Tongue (tissue), 2 donors: ENCODE data around the gene BPIFA1. TPM values are rescaled to one million over a fixed set of nuclear protein-coding genes. Genes with fewer than 3 reads are reported as not detected.

ENCODE experiments used
- DNase-seq: peaks from one replicate; pipeline ENCODE4 v3.0.0-alpha.2; 2015
- total RNA-seq: library from RNA; depleted of rRNA; stranded (reverse); fragments of >200 nt; gene quantifications from one replicate; pipeline ENCODE4 v1.2.3, GENCODE V29; 2014

BPIFA1 gene
- 109 TPM for total RNA-seq

- DNase-seq: no peak
Observed at GRCh38 chr20:33235696-33236095, at the start of gene BPIFA1. BPIFA1 (plus strand) TSS chr20:33235996; CDS start chr20:33237712, 1,716 bp downstream.

DNA sequence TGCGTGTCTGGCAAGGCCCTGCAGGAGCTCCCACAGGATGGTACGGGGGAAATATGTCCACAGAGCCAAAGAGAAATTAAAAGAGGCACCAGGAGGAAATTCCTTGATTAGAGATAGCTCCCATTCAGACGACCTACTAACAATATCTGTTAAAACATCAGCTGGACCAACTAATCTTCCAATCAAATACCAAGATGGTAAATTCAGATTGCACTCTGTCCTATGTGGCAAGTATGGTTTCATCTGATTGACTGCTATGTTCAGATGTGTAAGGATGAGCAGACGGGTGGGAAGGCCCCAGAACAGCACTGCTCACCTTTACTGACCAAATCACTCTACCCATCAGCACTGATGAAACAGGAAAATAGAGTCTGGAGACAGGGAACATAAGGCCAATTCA is 48.3 kb upstream of the BPIFA1 start:
- no peak for DNase-seq

DNA sequence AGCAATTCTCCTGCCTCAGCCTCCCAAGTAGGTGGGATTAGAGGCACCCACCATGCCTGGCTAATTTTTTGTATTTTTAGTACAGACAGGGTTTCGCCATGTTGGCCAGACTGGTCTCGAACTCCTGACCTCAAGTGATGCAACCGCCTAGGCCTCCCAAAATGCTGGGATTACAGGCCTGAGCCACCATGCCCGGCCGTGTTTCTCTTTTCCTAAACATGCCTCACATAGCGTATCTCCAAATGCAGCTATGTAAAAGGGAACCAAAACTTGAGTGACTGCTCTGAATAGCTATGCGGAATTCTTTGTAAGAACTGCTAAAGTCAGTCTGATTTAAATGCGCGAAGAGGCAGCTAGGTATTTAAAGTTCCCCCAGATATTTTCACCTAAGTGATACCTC is 47.4 kb upstream of the BPIFA1 start:
- DNase-seq: no peak

DNA sequence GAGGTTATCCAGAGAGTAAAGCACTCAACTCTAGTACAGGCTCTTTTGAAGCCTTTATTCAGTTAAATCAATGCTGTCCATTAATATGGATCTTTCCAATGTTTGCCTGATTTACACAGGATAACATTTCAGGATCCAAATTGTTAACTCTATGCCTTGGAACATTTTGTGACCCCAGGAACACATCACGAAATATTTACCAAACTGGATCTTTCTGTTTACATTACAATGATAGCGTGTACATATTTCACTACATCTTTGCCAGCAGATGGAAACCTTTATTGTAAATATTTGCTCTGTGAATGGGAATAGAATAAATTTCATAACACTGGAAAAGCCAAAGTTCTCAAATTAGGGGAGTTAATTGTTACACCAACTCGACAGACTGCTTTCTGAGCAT is 44.3 kb upstream of the BPIFA1 start:
- DNase-seq: peak; percentile 26

GRCh38 chr20:33191955-33192354 is 43.8 kb upstream of the BPIFA1 start:
- no peak for DNase-seq

DNA sequence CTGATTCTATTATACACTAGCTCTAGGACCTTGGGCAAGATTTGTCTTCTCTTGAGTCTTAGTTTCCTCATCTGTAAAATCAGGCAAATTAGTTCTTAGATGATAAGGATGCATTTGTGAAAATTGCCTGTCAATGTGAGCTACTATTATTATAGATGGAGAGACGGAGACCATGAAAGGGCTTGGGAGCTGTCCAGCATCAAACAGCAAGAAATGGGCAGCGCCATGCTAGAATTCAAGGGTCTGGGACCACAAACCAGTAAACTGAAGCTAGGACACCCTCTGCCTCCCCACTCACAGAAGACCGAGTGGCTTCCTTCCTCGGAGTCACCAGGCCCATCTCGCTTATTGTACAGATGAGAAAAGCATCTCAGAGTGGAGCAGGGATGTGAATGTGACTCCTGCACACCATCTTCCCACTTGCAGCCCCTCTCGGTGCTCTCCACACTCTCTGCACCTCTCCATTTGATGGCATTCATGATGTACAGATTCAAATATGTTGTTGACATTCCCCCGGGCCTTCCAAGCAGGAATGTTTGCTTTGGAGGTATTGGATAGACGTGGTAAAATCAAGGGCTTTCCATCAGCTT is 42.8 kb upstream of the BPIFA1 start:
- peak; percentile 12 for DNase-seq

DNA sequence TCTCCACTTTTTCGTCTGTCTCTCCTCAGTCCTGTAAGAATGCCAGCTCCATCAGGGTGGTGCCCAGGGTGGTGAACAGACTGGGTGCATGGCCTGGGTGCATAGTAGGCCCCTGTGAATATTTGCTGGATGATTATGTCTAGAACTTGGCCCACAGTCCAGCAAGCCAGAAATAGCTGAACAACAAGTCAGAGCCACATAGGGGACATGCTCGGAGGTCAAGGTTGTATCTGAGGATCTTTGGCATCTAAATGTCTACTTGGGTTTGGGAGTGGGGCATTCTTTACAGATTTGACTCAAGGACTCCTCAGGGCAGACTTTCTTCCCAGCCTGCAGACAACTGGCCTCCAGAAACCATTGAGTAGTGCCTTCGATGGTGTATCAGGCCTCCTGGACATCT is 36.8 kb upstream of the BPIFA1 start:
- DNase-seq: no peak

DNA sequence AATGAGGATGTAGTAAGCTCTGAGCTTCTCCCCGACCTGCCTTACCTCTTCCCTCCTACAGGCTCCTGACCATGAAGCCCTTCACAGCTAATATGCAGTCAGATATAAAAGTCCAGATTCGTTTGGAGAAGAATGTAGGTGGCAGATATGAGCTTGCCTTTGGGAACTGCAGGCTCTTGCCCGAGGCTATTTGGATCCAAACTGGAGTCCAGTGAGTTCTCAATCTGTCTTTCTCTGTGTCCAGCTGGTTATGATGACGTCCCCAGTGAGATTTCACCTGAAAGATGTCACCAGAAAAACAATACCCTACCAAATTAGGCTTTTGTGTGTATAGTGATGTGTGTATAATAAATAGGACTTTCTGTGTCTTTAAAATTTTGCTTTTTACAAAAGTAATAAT is 33.3 kb upstream of the BPIFA1 start:
- DNase-seq: no peak

DNA sequence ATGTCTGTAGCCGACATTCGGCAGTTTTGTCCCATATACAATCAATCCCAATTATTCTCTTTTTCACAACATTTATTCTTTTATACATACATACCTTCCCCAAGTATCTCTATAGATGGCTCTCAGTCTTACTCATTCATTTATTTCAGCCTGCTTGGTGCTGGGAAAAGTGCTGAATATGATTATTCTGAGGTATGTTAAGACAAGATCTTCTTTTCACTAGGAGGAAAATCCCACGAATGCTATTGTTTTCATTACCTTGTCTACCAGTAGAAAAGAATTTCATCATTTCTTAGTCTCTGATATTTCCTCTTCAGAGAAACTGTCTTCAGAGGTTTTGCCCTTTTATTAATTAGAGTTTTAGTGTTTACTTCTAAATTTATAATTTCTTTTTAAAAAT is 32.4 kb upstream of the BPIFA1 start:
- DNase-seq: no peak

DNA sequence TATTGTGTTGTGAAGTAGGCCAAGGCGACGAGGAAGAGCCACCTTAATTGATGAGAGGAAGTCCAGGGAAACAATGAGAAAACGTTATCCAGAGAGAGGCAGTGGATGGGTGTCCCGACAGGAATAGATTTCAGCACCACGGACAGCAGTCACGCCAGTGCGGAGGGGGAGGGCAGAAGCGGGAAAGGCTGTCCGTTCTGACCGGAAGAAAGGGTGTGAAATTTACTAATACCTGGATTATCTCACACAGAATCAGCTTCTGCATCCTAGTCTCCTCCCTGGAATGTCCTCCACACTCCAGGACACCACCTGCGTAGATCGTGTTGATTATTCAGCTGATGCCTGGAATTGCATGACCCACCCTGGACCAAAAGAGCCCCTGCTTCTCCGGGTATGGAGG is 26.0 kb upstream of the BPIFA1 start:
- peak; percentile 90 for DNase-seq

DNA sequence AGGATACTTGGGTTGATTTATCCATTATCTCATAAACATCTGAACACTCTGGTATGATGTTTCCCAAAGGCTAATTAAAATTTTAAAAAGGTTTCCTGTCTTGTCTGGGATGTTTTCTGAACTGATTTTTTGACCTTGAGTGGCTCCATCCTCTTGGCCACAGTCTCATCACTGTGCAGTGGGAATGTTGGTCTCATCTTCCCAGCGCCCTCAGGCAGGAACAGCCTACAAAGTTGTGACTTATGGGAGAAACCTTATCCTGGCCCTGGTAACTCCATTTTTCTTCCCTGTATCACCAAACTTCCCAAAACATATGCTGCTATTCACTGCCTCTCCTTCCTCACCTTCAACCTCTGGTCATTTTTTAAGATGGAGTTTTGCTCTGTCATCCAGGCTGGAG is 25.4 kb upstream of the BPIFA1 start:
- DNase-seq: no peak

DNA sequence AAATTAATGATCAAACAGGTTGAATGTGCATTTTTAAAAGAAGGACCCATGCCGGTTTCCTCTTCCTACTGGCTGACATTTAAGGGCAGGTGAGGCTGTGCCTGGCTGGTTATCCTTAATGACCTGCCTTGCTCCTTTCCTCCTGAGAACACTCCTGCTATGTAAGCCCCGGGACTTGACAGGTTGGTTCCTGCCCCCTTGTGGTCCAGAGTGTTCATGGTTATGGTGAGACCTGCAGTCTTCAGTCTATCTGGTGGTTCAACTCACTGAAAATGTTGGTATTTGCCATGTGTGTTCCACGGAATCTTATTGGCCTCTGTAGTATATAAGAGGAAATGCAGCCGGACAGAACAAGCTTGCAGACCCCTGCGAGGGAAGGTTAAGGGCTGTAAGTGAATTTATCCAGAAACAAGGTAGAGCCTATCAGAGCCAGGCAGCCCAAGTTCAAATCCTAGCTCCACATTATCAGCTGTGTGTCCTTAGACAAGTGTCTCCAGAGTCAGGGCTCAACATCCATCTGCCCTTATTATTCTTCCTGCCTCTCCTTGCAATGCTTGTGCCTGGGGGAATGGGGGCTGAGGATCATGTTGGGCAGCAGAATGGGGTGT is 23.9 kb upstream of the BPIFA1 start:
- peak; percentile 49 for DNase-seq

DNA sequence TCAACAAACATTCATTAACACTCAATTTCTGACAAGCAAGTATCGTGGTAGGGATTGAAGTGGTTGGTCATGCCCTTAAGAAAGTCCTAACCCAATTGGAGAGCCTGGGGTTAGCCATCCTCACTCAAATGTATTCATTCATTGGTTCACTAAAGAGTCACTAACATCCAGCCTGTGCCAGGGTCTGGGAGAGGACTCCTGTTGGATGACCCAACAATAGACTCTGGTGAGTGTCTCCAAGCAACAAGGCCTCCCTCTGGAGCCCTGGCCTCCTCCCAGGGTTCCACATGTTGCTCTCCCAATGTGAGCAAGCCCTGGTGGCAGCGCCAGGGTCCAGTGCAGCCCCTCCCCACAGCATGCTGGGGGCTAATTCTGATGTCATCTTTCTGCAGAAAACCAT is 18.7 kb upstream of the BPIFA1 start, which contains the start of gene BPIFA3:
BPIFA3 (plus strand) TSS at position 301 of the 400 bp plus-strand sequence. CDS start 185 bp downstream, outside the sequence.
- no peak for DNase-seq

DNA sequence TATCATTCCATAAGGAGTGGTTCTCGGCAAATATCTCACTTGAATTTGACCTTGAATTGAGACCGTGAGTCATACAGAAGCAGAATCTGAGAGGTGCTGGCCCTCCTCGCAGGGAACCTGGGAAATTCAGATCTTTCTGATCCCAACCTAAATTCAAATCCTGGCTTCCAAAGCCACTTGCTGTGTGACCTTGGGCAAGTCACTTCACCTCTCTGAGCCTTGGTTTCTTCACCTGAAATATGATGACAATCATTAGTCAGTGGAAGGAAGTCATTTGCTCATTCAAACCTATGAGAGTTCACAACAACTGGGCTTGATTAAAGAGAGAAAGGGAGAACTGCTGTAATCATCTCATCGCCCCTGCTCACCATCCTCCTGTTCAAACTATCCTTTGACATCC is 11.4 kb upstream of the BPIFA1 start:
- no peak for DNase-seq

- no peak for DNase-seq
Observed at GRCh38 chr20:33229843-33230242, 6.0 kb upstream of the BPIFA1 start.

DNA sequence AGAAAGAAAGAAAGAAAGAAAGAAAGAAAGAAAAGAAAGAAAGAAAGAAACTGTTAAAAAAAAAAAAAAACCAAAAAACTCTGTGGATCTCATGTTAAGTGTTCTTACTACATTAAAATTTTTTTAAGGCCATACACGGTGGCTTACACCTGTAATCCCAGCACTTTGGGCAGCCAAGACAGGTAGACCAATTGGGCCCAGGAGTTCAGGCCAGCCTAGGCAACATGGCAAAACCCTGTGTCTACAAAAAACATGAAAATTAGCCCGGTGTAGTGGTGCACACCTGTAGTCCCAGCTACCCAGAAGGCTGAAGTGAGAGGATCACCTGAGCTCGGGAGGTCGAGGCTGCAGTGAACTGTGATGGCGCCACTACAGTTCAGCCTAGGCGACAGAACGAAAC is 4.6 kb upstream of the BPIFA1 start:
- no peak for DNase-seq

DNA sequence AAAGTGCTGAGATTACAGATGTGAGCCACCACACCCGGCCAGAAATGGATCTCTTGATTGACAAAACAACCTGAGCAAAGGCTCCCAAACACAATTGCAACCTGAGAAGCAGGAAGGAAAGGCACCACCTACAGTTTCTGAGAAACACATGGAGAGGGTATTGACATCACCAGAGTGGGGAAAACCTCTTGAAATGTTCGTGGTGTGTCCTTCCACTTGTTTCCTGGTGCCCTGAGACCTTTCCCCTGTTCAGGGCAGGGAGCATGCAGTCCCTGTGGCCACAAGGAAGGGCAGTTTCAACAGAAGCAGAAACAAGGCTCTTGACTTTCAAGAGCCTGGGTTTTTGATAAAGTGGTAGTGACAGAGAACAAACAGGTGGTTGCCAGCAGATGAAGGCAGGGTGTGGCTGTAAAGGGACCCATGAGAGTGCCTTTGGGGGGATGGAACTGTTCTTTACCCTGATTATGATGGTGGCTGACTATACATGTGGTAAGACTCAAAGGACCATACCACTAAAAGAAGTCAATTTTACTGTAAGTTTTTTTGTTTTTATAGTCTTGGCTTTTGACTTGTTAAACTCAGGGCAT is 3.2 kb upstream of the BPIFA1 start:
- DNase-seq: no peak

DNA sequence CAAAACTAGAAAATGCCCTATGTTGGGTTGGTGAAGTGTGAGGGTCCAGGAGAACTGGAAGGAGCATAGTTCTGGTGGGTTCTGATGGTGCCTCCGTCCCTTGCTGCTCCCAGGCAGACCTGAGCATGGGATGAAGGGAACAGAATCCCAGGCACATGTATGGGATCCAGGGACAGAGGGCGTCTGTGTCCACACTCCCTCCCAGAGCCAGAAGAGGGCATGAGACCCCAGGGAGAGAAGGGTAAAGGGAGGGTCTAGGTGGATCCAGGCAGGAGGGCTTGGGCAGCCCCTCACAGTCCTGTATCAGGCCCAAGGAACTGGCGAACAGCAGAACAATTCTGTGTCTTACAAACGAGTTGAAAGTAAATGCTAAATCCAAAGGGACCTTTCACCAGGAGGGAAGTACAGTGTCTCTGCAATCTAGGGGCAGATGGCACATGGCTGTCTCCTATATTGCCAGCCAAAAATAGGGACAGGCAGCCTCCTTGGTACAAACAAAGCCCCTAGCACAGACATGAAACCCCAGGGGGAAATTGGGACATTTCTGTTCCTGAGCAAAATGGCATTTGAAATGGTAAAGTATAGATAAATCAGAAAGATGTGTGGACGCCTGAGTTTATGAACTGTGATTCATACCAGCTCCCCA is 2.5 kb upstream of the BPIFA1 start:
- no peak for DNase-seq

- no peak for DNase-seq
Observed at GRCh38 chr20:33234050-33234449, 1.7 kb upstream of the BPIFA1 start.

- no peak for DNase-seq
Observed at GRCh38 chr20:33236351-33236750, 555 bp downstream of the BPIFA1 start.

- no peak for DNase-seq
Observed at GRCh38 chr20:33237989-33238388, 2.2 kb downstream of the BPIFA1 start.

DNA sequence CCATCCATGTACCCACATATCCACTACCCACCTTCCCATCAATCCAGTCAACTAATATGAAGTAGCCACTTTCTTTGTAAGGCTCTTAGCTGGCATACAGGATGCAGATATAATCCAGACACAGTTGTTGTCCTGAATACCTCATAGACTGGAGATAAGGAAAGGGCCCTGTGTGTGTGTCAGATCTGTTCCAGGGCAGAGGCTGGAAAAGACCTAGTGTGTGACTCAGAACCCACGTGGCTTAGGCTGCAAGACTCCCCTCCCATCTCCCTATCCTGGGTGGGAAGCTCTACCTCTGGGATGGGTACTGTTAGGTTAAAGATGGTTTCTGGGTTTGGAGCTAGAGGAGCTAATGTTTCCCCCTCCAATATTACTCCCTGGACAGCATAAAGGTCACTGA is 3.6 kb downstream of the BPIFA1 start:
- DNase-seq: no peak

GRCh38 chr20:33239979-33240736 is 4.4 kb downstream of the BPIFA1 start:
- DNase-seq: no peak
